Measurements from ENCODE around the gene CDC42BPB.
A peak's percentile ranks its signal among the peaks of the same experiment; 100 is the strongest.

The CDC42BPB gene

GRCh38 chr14:102920273-102920997 lies 136.9 kb downstream of the CDC42BPB start:
- no peak for TF ChIP-seq CTCF (IDR thresholded peaks at IDR 0.05)

- TF ChIP-seq CTCF (IDR thresholded peaks at IDR 0.05) = no peak
These were observed 138.9 kb downstream of the CDC42BPB start for GRCh38 chr14:102918438-102918837.

DNA sequence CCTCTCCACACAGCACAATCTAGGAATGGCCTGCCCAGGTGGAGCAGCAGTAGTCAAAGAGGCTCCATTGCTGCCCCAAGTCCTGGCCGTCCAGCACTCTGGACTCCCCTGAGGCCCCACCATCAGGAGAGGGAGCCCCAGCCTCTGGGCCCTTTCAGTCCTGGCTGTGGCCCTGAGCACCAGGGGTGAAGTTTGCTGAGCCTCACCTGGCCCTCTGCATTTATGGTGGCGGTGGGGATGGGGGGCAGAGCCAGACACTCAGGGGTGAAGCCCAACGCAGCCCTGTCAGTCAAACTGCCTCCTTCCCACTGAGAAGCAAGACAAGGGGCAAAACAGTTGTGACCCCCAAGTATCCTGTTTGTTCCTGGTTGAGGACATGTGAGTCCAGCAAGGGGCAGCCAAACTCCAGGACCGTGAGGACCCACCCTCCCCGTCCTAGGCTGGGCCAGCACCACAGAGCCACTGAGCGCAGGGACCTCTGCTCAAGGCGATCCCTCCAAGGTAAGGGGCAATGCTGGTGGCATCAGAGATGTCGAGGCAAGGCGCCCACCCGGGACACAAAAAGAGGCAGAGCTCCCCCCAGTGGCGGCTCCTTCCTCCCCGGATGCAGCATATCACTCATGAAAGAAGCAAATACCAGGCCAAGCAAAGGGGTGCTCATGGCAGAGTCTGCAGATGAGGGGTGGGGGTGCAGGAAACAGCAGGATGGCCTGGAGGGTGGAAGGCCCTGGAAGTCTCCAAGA lies 139.7 kb downstream of the CDC42BPB start:
- peak; percentile 55; the same call in 1 of the 2 replicates for TF ChIP-seq CTCF (IDR thresholded peaks at IDR 0.05)

- no peak for TF ChIP-seq CTCF (IDR thresholded peaks at IDR 0.05)
These were observed 140.3 kb downstream of the CDC42BPB start for GRCh38 chr14:102917056-102917385.

GRCh38 chr14:102916347-102917055 lies 140.8 kb downstream of the CDC42BPB start:
- no peak for TF ChIP-seq CTCF (IDR thresholded peaks at IDR 0.05)

- no peak for TF ChIP-seq CTCF (IDR thresholded peaks at IDR 0.05)
These were observed 141.8 kb downstream of the CDC42BPB start for GRCh38 chr14:102915292-102916110.

Measured in LNCAP (cell line).